ENCODE data around the gene CD79A. TPM values are rescaled to one million over a fixed set of nuclear protein-coding genes. Genes with fewer than 3 reads are reported as not detected.
A peak's percentile ranks its signal among the peaks of the same experiment; 100 is the strongest.

CD79A gene
- total and polyA plus RNA-seq, 8 donors = 1.5 to 18.7 (median 3.2) TPM; not detected in 3

- DNase-seq = no peak
- Histone ChIP-seq H3K27me3 (peaks cover 23 to 100% (median 89%) of the 10 kb centered on the region in 3 donors), H3K4me1 (peaks cover 20 to 24% (median 22%) of the 10 kb centered on the region in 4 donors), H3K27ac (no peak overlapping the region), H3K4me3 (no peak overlapping the region), H3K36me3 (no peaks in the 10 kb centered on the region), H3K9me3 (no peaks in the 10 kb centered on the region)
- intact Hi-C loops (cut with DNase I; ENCODE audit: low total_unique reads) = no loop called here
- 59 to 73% (median 66%) methylated on average over 16 of the region's 16 CpGs for WGBS, 5 donors
- TF ChIP-seq POLR2AphosphoS5 (IDR thresholded peaks at IDR 0.05) (no peak), CTCF (IDR thresholded peaks at IDR 0.05) (no peak), POLR2A (IDR thresholded peaks at IDR 0.05) (no peak), EP300 (IDR thresholded peaks at IDR 0.05) (no peak)
These were observed 49.9 kb downstream of the CD79A start for GRCh38 chr19:41926763-41927496.

GRCh38 chr19:41927497-41928192, 50.6 kb downstream of the CD79A start:
- WGBS, 5 donors = 11 to 19% (median 15%) methylated on average over 28 to 43 of the region's 43 CpGs
- Histone ChIP-seq H3K9me3 (no peaks in the 10 kb centered on the region), H3K4me3 (peak overlapping the region; percentile 45 to 64 (median 47)), H3K36me3 (no peaks in the 10 kb centered on the region), H3K27ac (no peak overlapping the region), H3K4me1 (peaks cover 20 to 25% (median 22%) of the 10 kb centered on the region in 4 donors), H3K27me3 (peaks cover 17 to 100% (median 89%) of the 10 kb centered on the region in 3 donors)
- intact Hi-C loops (cut with DNase I; ENCODE audit: low total_unique reads) = no loop called here
- DNase-seq = no peak
- no peak for TF ChIP-seq POLR2AphosphoS5 (IDR thresholded peaks at IDR 0.05)
- TF ChIP-seq POLR2A (IDR thresholded peaks at IDR 0.05) = no peak
- no peak for TF ChIP-seq CTCF (IDR thresholded peaks at IDR 0.05)
- no peak for TF ChIP-seq EP300 (IDR thresholded peaks at IDR 0.05)

GRCh38 chr19:41928221-41928683, 51.2 kb downstream of the CD79A start, which contains the start of gene ERFL:
Gene ERFL, minus strand, starts transcription at chr19:41928449. Its CDS starts 15,530 bp downstream, at chr19:41912919.
- Histone ChIP-seq H3K27ac (no peak within 1 kb of the TSS), H3K4me1 (peaks cover 20 to 31% (median 22%) of the 10 kb centered on the region in 4 donors), H3K4me3 (peak within 1 kb of the TSS; percentile 45 to 64 (median 47)), H3K9me3 (no peaks in the 10 kb centered on the region), H3K27me3 (peaks cover 13 to 100% (median 88%) of the 10 kb centered on the region in 3 donors), H3K36me3 (no peaks in the 10 kb centered on the region)
- peak in 1 of 2 donors; percentile 60 for DNase-seq
- no peak for TF ChIP-seq POLR2A (IDR thresholded peaks at IDR 0.05)
- intact Hi-C loops (cut with DNase I; ENCODE audit: low total_unique reads) = no loop called here
- 0 to 1% (median 0%) methylated on average over 27 to 49 of the region's 49 CpGs for WGBS, 5 donors

- 1 to 5% (median 4%) methylated on average over 23 to 29 of the region's 29 CpGs for WGBS, 5 donors
- no peak for TF ChIP-seq CTCF (IDR thresholded peaks at IDR 0.05)
- TF ChIP-seq POLR2AphosphoS5 (IDR thresholded peaks at IDR 0.05) = no peak
- no peak for TF ChIP-seq POLR2A (IDR thresholded peaks at IDR 0.05)
- no peak for TF ChIP-seq EP300 (IDR thresholded peaks at IDR 0.05)
- peak overlapping the region; percentile 45 to 64 (median 47) for H3K4me3 ChIP-seq
- peaks cover 20 to 34% (median 22%) of the 10 kb centered on the region in 4 donors for H3K4me1 ChIP-seq
- DNase-seq = peak in 1 of 2 donors; percentile 67
- H3K9me3 ChIP-seq = no peaks in the 10 kb centered on the region
- no peaks in the 10 kb centered on the region for H3K36me3 ChIP-seq
- H3K27ac ChIP-seq = no peak overlapping the region
- H3K27me3 ChIP-seq = peaks cover 13 to 100% (median 86%) of the 10 kb centered on the region in 3 donors
- intact Hi-C loops (cut with DNase I; ENCODE audit: low total_unique reads) = no loop called here
These were observed 51.9 kb downstream of the CD79A start for GRCh38 chr19:41928754-41929535.
